ENCODE results near the gene USB1. TPM values are rescaled to one million over a fixed set of nuclear protein-coding genes. Genes with fewer than 3 reads are reported as not detected.

Gene USB1
- total RNA-seq, 4 donors from 2014 or later = 31.4 to 79.0 (median 60.0) TPM

DNA sequence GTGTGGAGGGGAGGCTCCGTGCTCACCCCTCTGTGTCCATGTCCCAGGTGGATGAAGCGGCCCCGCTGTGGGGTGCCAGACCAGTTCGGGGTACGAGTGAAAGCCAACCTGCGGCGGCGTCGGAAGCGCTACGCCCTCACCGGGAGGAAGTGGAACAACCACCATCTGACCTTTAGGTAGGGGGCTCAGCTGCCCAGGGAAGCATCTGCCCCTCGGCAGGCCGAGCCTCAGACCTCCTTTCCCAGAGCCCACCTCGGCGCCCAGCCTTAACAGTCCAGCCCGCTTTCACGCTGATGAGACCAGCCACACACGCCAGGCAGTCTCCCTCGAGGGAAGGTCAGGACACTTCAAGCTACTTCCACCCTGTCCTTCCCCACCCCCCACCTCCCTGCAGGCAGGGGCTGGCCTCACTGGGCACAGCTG is 37.0 kb downstream of the USB1 start:
- intact Hi-C loops (cut with DNase I) = no loop called here
- Histone ChIP-seq H3K27ac (no peak overlapping the region), H3K4me3 (replicated peaks in 1 of 3) (no peak overlapping the region), H3K4me1 (peaks cover 31 to 32% of the 10 kb centered on the region in 2 donors), H3K36me3 (peaks cover 24 to 51% of the 10 kb centered on the region in 2 donors), H3K9me3 (no peaks in the 10 kb centered on the region), H3K27me3 (no peaks in the 10 kb centered on the region)
- 91% methylated on average over 17 to 20 of the region's 20 CpGs for WGBS, 2 donors
- DNase-seq = no peak
- TF ChIP-seq, protein P1, sequence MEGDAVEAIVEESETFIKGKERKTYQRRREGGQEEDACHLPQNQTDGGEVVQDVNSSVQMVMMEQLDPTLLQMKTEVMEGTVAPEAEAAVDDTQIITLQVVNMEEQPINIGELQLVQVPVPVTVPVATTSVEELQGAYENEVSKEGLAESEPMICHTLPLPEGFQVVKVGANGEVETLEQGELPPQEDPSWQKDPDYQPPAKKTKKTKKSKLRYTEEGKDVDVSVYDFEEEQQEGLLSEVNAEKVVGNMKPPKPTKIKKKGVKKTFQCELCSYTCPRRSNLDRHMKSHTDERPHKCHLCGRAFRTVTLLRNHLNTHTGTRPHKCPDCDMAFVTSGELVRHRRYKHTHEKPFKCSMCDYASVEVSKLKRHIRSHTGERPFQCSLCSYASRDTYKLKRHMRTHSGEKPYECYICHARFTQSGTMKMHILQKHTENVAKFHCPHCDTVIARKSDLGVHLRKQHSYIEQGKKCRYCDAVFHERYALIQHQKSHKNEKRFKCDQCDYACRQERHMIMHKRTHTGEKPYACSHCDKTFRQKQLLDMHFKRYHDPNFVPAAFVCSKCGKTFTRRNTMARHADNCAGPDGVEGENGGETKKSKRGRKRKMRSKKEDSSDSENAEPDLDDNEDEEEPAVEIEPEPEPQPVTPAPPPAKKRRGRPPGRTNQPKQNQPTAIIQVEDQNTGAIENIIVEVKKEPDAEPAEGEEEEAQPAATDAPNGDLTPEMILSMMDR (IDR thresholded peaks at IDR 0.05) = no peak
- no peak for TF ChIP-seq POLR2A (IDR thresholded peaks at IDR 0.05)

DNA sequence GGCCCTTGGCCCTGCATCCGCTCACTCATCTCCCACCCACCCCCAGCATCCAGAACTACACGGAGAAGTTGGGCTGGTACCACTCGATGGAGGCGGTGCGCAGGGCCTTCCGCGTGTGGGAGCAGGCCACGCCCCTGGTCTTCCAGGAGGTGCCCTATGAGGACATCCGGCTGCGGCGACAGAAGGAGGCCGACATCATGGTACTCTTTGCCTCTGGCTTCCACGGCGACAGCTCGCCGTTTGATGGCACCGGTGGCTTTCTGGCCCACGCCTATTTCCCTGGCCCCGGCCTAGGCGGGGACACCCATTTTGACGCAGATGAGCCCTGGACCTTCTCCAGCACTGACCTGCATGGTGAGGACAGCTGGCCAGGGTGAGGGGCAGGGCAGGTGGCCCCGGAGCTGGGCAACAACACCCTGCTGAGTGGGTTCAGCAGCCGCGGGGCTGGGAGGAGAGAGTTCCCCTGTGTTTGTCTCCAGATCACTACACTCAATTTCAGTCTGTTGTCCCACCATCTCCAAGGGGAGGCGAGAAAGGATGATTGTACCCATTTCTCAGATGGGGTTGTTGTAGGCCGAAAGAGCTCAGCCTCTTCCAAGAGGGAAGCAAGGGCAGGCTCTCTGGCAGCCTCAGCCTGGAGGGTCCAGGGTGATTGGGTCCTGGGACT is 38.8 kb downstream of the USB1 start:
- H3K9me3 ChIP-seq = no peaks in the 10 kb centered on the region
- H3K27ac ChIP-seq = peak overlapping the region in 1 of 3 donors; percentile 68
- 94 to 97% methylated on average over 24 to 26 of the region's 26 CpGs for WGBS, 2 donors
- DNase-seq = no peak
- TF ChIP-seq, protein P1 (IDR thresholded peaks at IDR 0.05) = no peak
- TF ChIP-seq POLR2A (IDR thresholded peaks at IDR 0.05) = no peak
- no peaks in the 10 kb centered on the region for H3K27me3 ChIP-seq
- no peak overlapping the region for H3K4me3 ChIP-seq (replicated peaks in 1 of 3)
- H3K4me1 ChIP-seq = peaks cover 15% of the 10 kb centered on the region in 2 donors
- peaks cover 36 to 67% of the 10 kb centered on the region in 2 donors for H3K36me3 ChIP-seq
- intact Hi-C loops (cut with DNase I) = no loop called here

DNA sequence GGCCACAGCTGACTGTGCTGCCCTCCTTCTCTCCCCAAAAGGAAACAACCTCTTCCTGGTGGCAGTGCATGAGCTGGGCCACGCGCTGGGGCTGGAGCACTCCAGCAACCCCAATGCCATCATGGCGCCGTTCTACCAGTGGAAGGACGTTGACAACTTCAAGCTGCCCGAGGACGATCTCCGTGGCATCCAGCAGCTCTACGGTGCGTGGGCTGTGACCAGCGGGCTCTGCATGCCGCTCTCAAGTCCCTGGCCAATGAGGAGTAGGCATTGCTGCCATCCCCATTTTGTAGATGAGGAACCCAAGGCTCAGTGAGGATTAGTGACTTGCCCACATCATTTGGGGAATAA is 39.3 kb downstream of the USB1 start:
- DNase-seq = no peak
- 98% methylated on average over 10 of the region's 12 CpGs; no CpG with 5 or more reads in 1 of the 2 donors for WGBS, 2 donors
- Histone ChIP-seq H3K9me3 (no peaks in the 10 kb centered on the region), H3K4me3 (replicated peaks in 1 of 3) (no peak overlapping the region), H3K36me3 (peaks cover 36 to 71% of the 10 kb centered on the region in 2 donors), H3K27ac (peak overlapping the region in 1 of 3 donors; percentile 68), H3K4me1 (peaks cover 12 to 15% of the 10 kb centered on the region in 2 donors), H3K27me3 (no peaks in the 10 kb centered on the region)
- TF ChIP-seq, protein P1 (IDR thresholded peaks at IDR 0.05) = no peak
- TF ChIP-seq POLR2A (IDR thresholded peaks at IDR 0.05) = no peak
- intact Hi-C loops (cut with DNase I) = no loop called here

DNA sequence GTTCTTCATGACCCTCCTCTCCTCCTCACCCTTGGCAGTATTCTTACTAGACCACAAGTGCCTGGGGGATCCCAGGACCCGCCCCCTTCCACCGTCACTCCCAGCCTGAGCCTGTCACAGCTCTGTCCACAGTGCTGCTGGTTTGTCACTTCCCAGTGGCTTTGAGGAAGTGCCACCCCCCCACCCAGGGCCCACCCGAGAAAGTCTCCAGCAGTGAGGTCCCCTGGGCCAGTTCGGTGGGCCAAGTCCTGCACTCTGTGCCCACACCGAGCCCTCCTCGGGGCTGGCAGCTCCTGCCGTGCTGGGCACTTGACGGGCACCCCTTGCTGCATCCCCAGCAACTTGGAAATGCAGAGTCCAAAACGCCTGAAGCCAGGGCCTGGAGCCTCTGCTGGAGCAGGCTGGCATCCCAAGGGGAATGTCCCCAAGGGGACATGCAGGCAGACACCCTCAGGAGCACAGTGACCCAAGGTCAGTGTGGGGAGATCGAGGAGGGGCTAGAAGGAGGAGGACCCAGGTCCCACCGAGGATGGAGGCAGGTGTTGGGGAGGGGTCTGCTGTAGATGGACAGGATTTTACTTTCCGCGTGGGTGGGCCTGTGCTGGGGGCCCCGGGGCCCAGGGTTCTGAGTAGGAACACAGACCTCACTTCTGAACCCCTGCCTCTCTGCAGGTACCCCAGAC is 39.9 kb downstream of the USB1 start:
- Histone ChIP-seq H3K4me3 (replicated peaks in 1 of 3) (no peak overlapping the region), H3K9me3 (no peaks in the 10 kb centered on the region), H3K36me3 (peaks cover 36 to 71% of the 10 kb centered on the region in 2 donors), H3K27me3 (no peaks in the 10 kb centered on the region), H3K4me1 (peaks cover 12 to 15% of the 10 kb centered on the region in 2 donors), H3K27ac (peak overlapping the region in 1 of 3 donors; percentile 68)
- WGBS, 2 donors = 90 to 91% methylated on average over 13 of the region's 14 CpGs
- TF ChIP-seq, protein P1 (IDR thresholded peaks at IDR 0.05) = no peak
- no peak for TF ChIP-seq POLR2A (IDR thresholded peaks at IDR 0.05)
- no peak for DNase-seq
- intact Hi-C loops (cut with DNase I) = no loop called here

DNA sequence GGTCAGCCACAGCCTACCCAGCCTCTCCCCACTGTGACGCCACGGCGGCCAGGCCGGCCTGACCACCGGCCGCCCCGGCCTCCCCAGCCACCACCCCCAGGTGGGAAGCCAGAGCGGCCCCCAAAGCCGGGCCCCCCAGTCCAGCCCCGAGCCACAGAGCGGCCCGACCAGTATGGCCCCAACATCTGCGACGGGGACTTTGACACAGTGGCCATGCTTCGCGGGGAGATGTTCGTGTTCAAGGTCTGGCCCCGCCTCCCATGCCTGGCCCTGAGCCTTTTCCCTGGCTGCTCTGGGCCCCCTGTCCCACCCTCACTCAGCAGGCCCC is 40.4 kb downstream of the USB1 start:
- TF ChIP-seq POLR2A (IDR thresholded peaks at IDR 0.05) = no peak
- TF ChIP-seq, protein P1 (IDR thresholded peaks at IDR 0.05) = no peak
- H3K27ac ChIP-seq = no peak overlapping the region
- 90 to 97% methylated on average over 6 to 8 of the region's 18 CpGs for WGBS, 2 donors
- H3K27me3 ChIP-seq = no peaks in the 10 kb centered on the region
- peaks cover 36 to 71% of the 10 kb centered on the region in 2 donors for H3K36me3 ChIP-seq
- DNase-seq = no peak
- intact Hi-C loops (cut with DNase I) = no loop called here
- H3K9me3 ChIP-seq = no peaks in the 10 kb centered on the region
- H3K4me1 ChIP-seq = peaks cover 14 to 18% of the 10 kb centered on the region in 2 donors
- no peak overlapping the region for H3K4me3 ChIP-seq (replicated peaks in 1 of 3)

All from thyroid gland (tissue), 4 donors.